Measurements from ENCODE around the gene FAM78B. TPM values are rescaled to one million over a fixed set of nuclear protein-coding genes. Genes with fewer than 3 reads are reported as not detected.

Gene FAM78B
- total RNA-seq, 2 experiments from 2014 or later: 0.11 TPM; not detected in 1

- DNase-seq (no peak), ATAC-seq (ENCODE audit: poor library complexity) (no peak)
- CTCF ChIA-PET: no interaction called here
- intact Hi-C loops (cut with DNase I, micrococcal nuclease): no loop called here
- Mint-ChIP-seq H3K27me3 (peaks cover 14% of the 10 kb centered on the region), H3K4me1 (ENCODE audit: low read depth) (no peaks in the 10 kb centered on the region), H3K36me3 (ENCODE audit: low read depth) (no peaks in the 10 kb centered on the region), H3K4me3 (no peak overlapping the region), H3K9me3 (peaks cover 2% of the 10 kb centered on the region), H3K27ac (no peak overlapping the region)
- H3K27ac ChIP-seq (ENCODE audit: low read depth in 1 of 2, low read length in 2 of 2): no peak overlapping the region
- no peaks in the 10 kb centered on the region for H3K9me3 ChIP-seq (ENCODE audit: control insufficient read depth in 1 of 2, insufficient read depth in 1 of 2, low read length in 2 of 2)
- no peaks in the 10 kb centered on the region for H3K4me1 ChIP-seq (ENCODE audit: insufficient read depth, low read length)
- H3K27me3 ChIP-seq (ENCODE audit: control insufficient read depth in 1 of 2, insufficient read depth in 2 of 2, low read length in 2 of 2): no peaks in the 10 kb centered on the region
- no peak overlapping the region for H3K4me3 ChIP-seq (ENCODE audit: low read length)
- TF ChIP-seq CTCF (IDR thresholded peaks at IDR 0.05): no peak
- POLR2A ChIA-PET: no interaction called here
- no peaks in the 10 kb centered on the region for H3K36me3 ChIP-seq (ENCODE audit: insufficient read depth, low read length)
Observed at GRCh38 chr1:166197597-166197996, 30.8 kb upstream of the FAM78B start.

- Histone ChIP-seq H3K4me3 (ENCODE audit: low read length) (no peak overlapping the region), H3K9me3 (ENCODE audit: control insufficient read depth in 1 of 2, insufficient read depth in 1 of 2, low read length in 2 of 2) (no peaks in the 10 kb centered on the region), H3K27me3 (ENCODE audit: control insufficient read depth in 1 of 2, insufficient read depth in 2 of 2, low read length in 2 of 2) (no peaks in the 10 kb centered on the region), H3K4me1 (ENCODE audit: insufficient read depth, low read length) (no peaks in the 10 kb centered on the region), H3K27ac (ENCODE audit: low read depth in 1 of 2, low read length in 2 of 2) (no peak overlapping the region), H3K36me3 (ENCODE audit: insufficient read depth, low read length) (no peaks in the 10 kb centered on the region)
- no peaks in the 10 kb centered on the region for H3K36me3 Mint-ChIP-seq (ENCODE audit: low read depth)
- DNase-seq: no peak
- peaks cover 2% of the 10 kb centered on the region for H3K9me3 Mint-ChIP-seq
- no peak for ATAC-seq (ENCODE audit: poor library complexity)
- H3K4me1 Mint-ChIP-seq (ENCODE audit: low read depth): no peaks in the 10 kb centered on the region
- POLR2A ChIA-PET: no interaction called here
- intact Hi-C loops (cut with DNase I, micrococcal nuclease): no loop called here
- no peak overlapping the region for H3K27ac Mint-ChIP-seq
- CTCF ChIA-PET: no interaction called here
- peaks cover 16% of the 10 kb centered on the region for H3K27me3 Mint-ChIP-seq
- H3K4me3 Mint-ChIP-seq: no peak overlapping the region
- TF ChIP-seq CTCF (IDR thresholded peaks at IDR 0.05): no peak
Observed at GRCh38 chr1:166197141-166197540, 30.3 kb upstream of the FAM78B start.

GRCh38 chr1:166193057-166193698, 26.4 kb upstream of the FAM78B start:
- H3K9me3 Mint-ChIP-seq: peaks cover 2% of the 10 kb centered on the region
- H3K36me3 Mint-ChIP-seq (ENCODE audit: low read depth): no peaks in the 10 kb centered on the region
- no peak for TF ChIP-seq CTCF (IDR thresholded peaks at IDR 0.05)
- Histone ChIP-seq H3K27me3 (ENCODE audit: control insufficient read depth in 1 of 2, insufficient read depth in 2 of 2, low read length in 2 of 2) (no peaks in the 10 kb centered on the region), H3K9me3 (ENCODE audit: control insufficient read depth in 1 of 2, insufficient read depth in 1 of 2, low read length in 2 of 2) (no peaks in the 10 kb centered on the region), H3K4me1 (ENCODE audit: insufficient read depth, low read length) (no peaks in the 10 kb centered on the region), H3K27ac (ENCODE audit: low read depth in 1 of 2, low read length in 2 of 2) (no peak overlapping the region), H3K4me3 (ENCODE audit: low read length) (no peak overlapping the region), H3K36me3 (ENCODE audit: insufficient read depth, low read length) (no peaks in the 10 kb centered on the region)
- POLR2A ChIA-PET: no interaction called here
- DNase-seq (no peak), ATAC-seq (ENCODE audit: poor library complexity) (no peak)
- H3K4me3 Mint-ChIP-seq: no peak overlapping the region
- no peaks in the 10 kb centered on the region for H3K4me1 Mint-ChIP-seq (ENCODE audit: low read depth)
- peaks cover 16% of the 10 kb centered on the region for H3K27me3 Mint-ChIP-seq
- intact Hi-C loops (cut with DNase I, micrococcal nuclease): no loop called here
- CTCF ChIA-PET: no interaction called here
- no peak overlapping the region for H3K27ac Mint-ChIP-seq
